HG03469 (cell line): ENCODE data around the gene IRAK1.
"Not testable (repeated sequence)": the region's sequence is repeated elsewhere in the genome, so short reads cannot be mapped to it uniquely, and the experiment has no call there.

ENCODE experiments used
- ATAC-seq: cut with Tn5 transposase; IDR thresholded peaks from one replicate; pipeline ENCODE4 v1.9.1; 2021; ENCODE audit warnings: mild to moderate bottlenecking, moderate library complexity, moderate number of reproducible peaks; ENCODE audit not compliant: unreplicated experiment

Gene IRAK1

DNA sequence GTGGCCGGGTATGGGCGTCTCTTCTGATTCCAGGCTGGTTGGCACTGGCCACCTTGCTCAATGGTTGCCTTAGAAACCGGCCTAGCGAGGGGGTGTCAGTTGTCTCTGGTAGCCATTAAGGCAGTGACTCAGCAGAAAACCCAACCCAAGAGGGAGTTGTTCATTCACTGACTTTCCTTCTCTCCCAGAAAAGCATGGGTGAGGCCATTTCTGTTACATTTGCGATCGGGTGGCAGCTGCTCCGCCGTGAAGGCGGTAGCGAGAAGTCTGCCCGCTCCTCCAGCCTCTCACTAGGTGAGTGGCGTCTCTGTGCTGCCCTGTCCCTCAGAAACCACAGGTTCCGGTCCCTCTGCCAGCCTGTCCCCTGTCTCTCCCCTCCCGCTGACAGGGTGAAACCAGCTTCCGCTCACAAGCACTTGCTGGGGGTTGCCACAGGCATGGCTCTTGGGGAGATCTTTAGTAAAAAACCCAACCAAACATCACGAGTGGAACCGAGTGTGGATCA lies 17.4 kb downstream of the IRAK1 start:
- ATAC-seq, result no peak

- no peak for ATAC-seq
Observed at GRCh38 chrX:154000051-154000450, 19.7 kb downstream of the IRAK1 start.

DNA sequence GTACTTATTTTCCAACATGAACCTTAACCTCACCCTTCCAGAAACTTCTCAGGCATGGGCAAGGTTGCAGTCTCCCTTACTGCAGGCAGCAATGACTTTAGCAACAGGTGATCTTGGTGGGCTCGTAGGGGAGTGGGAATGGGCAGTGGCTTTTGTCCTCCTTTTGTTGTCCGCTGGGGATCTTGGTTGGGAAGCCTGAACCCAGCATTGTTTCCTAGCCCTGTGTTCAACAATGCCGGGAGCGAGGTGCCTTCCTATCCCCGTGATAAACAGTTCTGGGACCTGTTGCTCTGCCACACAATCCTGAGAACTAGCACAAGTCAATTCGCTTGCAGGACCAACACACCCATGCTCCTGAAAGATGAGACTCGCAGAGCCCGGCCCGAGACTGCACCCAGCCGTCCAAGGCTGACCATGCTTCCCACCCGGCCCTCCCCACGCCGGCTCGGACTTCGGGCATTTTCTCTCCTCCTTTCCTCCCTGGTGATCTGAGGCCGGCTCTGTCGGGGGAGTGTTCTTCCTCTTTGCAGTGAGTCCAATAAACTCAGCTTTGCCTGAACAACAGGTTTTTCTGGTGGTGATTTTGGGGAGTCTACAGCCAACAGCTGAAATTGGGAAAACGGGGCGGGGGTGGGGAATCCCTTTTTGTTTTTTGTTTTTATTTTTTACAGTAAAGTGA lies 20.2 kb downstream of the IRAK1 start:
- no peak for ATAC-seq

DNA sequence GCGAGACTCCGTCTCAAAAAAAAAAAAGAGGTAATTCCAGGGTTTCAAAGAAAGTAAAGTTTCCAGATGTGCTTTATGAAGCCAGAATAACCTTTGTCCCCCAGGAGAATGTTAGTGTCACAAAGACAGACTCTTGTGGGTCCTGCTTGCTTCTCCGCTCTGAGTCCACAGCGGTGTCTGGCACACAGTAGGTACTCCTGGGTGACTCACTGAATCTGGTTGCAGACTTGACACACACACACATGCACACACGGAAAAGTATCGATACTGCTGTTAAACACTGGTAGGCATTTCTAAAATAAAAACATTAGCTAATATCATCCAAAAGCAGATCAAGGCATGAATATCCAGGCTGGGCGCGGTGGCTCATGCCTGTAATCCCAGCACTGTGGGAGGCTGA lies 24.2 kb downstream of the IRAK1 start:
- no peak for ATAC-seq

GRCh38 chrX:153994398-153994797 lies 25.3 kb downstream of the IRAK1 start:
- ATAC-seq, result not testable (repeated sequence)

- ATAC-seq, result no peak
Observed at GRCh38 chrX:153993978-153994377, 25.7 kb downstream of the IRAK1 start.

DNA sequence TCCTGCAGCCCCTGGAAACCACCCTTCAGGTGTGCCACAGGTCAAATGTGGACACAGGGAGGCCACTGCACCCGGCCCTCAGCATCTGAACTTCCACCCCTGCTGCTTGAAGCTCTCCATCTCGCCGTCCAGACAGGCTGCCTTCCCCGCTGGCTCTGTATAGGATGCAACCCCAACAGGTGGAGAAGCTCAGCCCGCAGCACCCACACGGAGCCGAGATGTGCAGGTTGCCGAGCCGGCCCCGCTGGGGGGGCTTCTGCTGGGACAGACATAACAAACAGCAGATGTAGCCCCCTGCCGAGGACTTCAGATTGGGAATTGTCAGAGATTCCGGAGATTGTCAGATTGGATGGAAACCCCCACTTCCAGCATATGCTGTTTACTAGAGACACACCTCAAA lies 26.6 kb downstream of the IRAK1 start:
- no peak for ATAC-seq

GRCh38 chrX:153992180-153992579 lies 27.5 kb downstream of the IRAK1 start:
- no peak for ATAC-seq

DNA sequence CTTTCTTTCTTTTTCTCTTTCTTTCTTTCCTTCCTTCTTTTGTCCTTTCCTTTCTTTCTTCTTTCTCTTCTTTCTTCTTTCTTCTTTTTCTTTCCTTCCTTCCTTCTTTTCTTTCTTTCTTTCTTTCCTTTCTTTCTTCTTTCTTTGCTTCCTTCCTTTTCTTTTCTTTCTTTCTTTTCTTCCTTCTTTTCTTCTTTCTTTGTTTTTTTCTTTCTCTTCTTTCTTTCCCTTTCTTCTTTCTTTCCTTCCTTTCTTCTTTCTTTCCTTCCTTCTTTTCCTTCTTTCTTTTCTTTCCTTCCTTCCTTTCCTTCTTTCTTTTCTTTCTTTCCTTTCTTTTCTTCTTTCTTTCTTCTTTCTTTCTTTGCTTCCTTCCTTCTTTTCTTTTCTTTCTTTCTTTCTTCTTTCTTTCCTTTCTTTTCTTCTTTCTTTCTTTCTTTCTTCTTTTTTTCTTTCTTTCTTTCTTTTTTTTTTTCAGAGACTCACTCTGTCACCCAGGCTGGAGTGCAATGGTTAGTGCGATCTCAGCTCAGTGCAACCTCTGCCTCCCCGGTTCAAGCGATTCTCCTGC lies 28.6 kb downstream of the IRAK1 start:
- ATAC-seq, result no peak

DNA sequence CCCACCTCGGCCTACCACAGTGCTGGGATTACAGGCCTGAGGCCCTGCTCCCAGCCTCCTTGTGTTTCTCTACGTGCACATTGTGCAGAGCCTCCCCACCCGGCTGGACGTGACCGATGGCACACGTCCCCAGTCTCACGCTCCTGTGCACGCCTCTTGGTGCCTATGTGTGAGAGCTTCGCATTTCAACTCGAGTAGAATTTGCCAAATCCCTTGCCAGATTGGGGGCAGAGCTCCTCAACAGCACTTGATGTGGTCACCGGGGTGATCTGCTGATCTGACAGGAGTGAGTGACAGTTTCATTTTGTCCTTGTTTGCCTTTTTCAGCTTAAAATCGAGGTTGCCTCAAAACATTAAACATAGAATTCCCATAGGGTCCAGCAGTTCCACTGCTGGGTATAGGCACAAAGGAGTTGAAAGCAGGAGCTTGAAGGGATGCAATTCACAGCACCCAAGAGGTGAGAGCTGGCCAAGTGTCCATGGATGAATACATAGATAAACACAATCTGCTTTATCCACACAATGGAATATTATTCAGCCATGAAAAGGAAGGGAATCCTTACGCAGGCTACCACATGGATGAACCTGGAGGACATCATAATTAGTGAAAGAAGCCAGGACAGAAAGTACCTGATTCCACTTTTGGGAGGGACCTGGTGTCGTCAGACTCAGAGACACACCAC lies 29.6 kb downstream of the IRAK1 start:
- ATAC-seq, result no peak

- ATAC-seq, result no peak
Observed at GRCh38 chrX:153988493-153988892, 31.2 kb downstream of the IRAK1 start.

DNA sequence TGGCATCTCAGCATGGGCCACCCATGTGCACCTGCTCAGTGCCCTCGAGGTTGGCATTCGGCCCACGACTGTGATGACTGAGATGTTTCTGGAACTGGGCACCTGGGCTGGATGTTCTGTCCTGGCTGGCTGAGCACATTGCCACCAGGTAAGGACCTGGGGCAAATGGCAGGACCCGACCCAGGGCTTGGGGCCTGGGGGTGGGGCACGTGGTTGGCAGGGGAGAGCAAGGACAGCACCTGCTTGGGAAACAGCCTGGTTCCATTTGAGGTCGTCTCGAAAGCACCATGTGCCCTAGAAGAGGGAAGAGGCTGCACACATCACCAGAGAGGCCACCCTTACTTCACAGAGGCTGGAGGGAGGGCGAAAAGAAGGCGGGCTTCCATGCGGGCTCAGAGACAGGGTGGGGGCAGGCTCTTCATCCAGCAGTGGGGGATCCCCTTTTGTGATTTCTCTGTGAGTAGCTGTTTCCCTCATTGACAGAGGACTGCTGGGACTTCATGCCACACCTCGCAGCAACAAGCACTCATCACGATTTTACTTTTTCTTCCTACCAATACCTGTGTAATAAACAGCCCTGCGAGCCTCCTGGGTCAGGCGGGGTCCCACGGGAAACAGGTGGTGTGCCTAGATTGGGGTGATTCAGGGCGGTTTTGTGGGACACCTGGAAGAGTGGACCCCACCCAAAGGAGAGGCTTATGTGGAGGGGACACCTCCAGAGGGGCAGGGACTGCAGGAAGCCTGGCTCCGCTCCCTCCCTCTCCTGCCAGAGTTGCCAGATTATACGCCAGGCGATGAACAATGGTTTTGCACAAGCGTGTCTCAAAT lies 35.1 kb downstream of the IRAK1 start:
- no peak for ATAC-seq

DNA sequence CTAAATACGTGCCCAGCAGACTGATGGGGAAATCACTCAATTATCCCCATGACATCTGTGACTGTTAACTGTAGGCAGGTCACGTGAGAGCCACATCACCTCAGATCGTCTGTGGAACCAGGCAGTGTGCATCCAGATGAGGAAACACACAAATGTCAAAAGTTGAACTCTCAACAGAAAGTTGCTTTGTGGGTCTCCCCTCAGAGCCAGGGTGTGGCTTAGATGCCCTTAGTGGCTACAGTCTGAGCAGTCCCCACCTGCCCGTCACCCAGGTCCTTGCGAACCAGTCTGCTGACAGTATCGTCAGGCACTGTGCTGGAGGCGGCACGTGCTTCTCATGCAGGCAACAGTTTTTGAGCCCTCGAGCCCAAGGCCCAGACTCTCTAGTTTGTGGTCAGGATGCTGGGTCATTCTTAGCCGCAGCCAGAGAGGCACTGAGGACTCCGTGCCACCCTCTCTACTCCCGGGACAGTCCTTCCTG lies 36.3 kb downstream of the IRAK1 start:
- ATAC-seq, result no peak

DNA sequence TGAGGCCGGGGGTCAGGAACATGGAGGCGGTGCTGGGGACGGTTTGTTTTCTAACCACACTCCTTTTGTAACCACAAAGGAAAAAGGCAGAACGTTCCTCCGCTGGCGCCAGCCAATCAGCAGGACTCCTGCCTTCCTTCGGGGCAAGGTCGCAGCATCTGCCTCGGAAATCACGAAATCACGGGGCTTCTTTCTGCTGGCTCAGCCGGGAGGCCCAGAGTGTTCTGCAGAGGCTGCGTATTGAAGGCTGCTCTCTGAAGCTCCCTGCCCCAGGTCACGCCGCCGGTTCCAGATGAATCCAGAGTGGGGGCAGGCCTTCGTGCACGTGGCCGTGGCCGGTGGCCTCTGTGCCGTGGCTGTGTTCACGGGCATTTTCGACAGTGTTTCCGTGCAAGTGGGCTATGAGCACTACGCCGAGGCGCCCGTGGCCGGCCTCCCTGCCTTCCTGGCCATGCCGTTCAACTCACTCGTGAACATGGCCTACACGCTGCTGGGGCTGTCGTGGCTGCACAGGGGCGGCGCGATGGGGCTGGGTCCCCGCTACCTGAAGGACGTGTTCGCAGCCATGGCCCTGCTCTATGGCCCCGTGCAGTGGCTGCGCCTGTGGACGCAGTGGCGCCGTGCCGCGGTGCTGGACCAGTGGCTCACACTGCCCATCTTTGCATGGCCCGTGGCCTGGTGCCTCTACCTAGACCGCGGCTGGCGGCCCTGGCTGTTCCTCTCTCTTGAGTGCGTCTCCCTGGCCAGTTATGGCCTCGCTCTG lies 37.8 kb downstream of the IRAK1 start:
- ATAC-seq, result no peak

GRCh38 chrX:153981231-153981630 lies 38.5 kb downstream of the IRAK1 start:
- no peak for ATAC-seq

DNA sequence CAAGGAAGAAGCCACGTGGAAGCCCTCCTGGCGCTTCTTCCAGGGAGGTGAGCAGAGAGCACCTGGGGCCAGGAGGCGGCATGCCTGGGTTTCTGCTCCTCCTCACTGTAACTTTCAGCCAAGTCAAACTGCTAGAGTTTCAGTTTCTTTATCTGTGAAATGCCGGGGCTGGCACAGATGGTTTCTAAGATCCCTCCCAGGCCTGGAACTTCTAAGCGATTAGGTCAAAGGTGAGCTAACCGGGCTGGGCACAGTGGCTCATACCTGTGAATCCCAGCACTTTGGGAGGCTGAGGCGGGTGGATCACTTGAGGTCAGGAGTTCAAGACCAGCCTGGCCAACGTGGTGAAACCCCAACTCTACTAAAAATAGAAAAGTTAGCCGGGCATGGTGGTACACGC lies 39.3 kb downstream of the IRAK1 start:
- ATAC-seq, result not testable (repeated sequence)

- ATAC-seq, result no peak
Observed at GRCh38 chrX:153974726-153975286, 44.9 kb downstream of the IRAK1 start.

- ATAC-seq, result no peak
Observed at GRCh38 chrX:153974003-153974725, 45.5 kb downstream of the IRAK1 start.
